GM21381 (cell line): ENCODE measurements around the gene ACTN4.
"Not testable (repeated sequence)": the region's sequence is repeated elsewhere in the genome, so short reads cannot be mapped to it uniquely, and the experiment has no call there.

Experiments
- ATAC-seq: cut with Tn5 transposase; IDR thresholded peaks from one replicate; pipeline ENCODE4 v1.9.1; 2021; ENCODE audit warnings: mild to moderate bottlenecking, moderate library complexity; ENCODE audit not compliant: unreplicated experiment

Gene ACTN4

GRCh38 chr19:38647368-38647965, at the start of gene ACTN4:
TSS of gene ACTN4 (plus strand) at chr19:38647649. CDS start at chr19:38647746, 97 bp downstream.
- peak; percentile 86 for ATAC-seq

GRCh38 chr19:38599722-38600121, 47.7 kb upstream of the ACTN4 start:
- no peak for ATAC-seq

GRCh38 chr19:38602856-38603255, 44.6 kb upstream of the ACTN4 start:
- ATAC-seq, result not testable (repeated sequence)

- no peak for ATAC-seq
Observed at GRCh38 chr19:38606131-38606530, 41.3 kb upstream of the ACTN4 start.

GRCh38 chr19:38614289-38614688, 33.2 kb upstream of the ACTN4 start:
- no peak for ATAC-seq

GRCh38 chr19:38615007-38615581, 32.4 kb upstream of the ACTN4 start:
- no peak for ATAC-seq

- ATAC-seq, result no peak
Observed at GRCh38 chr19:38616265-38616664, 31.2 kb upstream of the ACTN4 start.

GRCh38 chr19:38617283-38617763, 30.1 kb upstream of the ACTN4 start:
- ATAC-seq, result no peak

- ATAC-seq, result peak; percentile 48
Observed at GRCh38 chr19:38617764-38618589, 29.5 kb upstream of the ACTN4 start, which contains the start of gene MAP4K1. TSS of gene MAP4K1 (minus strand) at chr19:38617953. CDS start at chr19:38617895, 58 bp downstream.

GRCh38 chr19:38618590-38619360, 28.7 kb upstream of the ACTN4 start, which contains the start of gene EIF3K:
TSS of gene EIF3K (plus strand) at chr19:38619188. CDS start at chr19:38619269, 81 bp downstream.
- ATAC-seq, result peak; percentile 66

- no peak for ATAC-seq
Observed at GRCh38 chr19:38619361-38620174, 27.9 kb upstream of the ACTN4 start.

GRCh38 chr19:38624822-38625221, 22.6 kb upstream of the ACTN4 start:
- no peak for ATAC-seq

GRCh38 chr19:38626401-38626800, 21.0 kb upstream of the ACTN4 start:
- ATAC-seq, result no peak

GRCh38 chr19:38629568-38629967, 17.9 kb upstream of the ACTN4 start:
- no peak for ATAC-seq

- ATAC-seq, result not testable (repeated sequence)
Observed at GRCh38 chr19:38631301-38631700, 16.1 kb upstream of the ACTN4 start.

GRCh38 chr19:38631811-38632475, 15.5 kb upstream of the ACTN4 start:
- not testable (repeated sequence) for ATAC-seq

- no peak for ATAC-seq
Observed at GRCh38 chr19:38632476-38633213, 14.8 kb upstream of the ACTN4 start.

GRCh38 chr19:38634757-38635482, 12.5 kb upstream of the ACTN4 start:
- ATAC-seq, result no peak
